GM12878 (cell line): Measurements from ENCODE around the gene ARF3. TPM values are rescaled to one million over a fixed set of nuclear protein-coding genes. Genes with fewer than 3 reads are reported as not detected.

Experiments
- ATF2 ChIP-seq: IDR thresholded peaks from 2 replicates; pipeline ENCODE4 v1.6.1; 2012; ENCODE audit warnings: low read length, inconsistent platforms
- BCL11A ChIP-seq: IDR thresholded peaks from 2 replicates; pipeline ENCODE4 v1.6.1; 2011; ENCODE audit warnings: low read depth, low read length
- CBX5 ChIP-seq: sonication (generic); IDR thresholded peaks from 2 replicates; pipeline ENCODE4 v1.6.1; 2016; ENCODE audit warnings: low read depth, moderate library complexity, mild to moderate bottlenecking, inconsistent platforms
- CHD1 ChIP-seq: IDR thresholded peaks from 2 replicates; pipeline ENCODE4 v1.6.1; 2012; ENCODE audit warnings: low read depth, low read length, improper control_type of control experiment
- E2F4 ChIP-seq: IDR thresholded peaks from 2 replicates; pipeline ENCODE4 v1.6.1; 2012; ENCODE audit warnings: low read depth, low read length, improper control_type of control experiment
- ELK1 ChIP-seq: IDR thresholded peaks from 2 replicates; pipeline ENCODE4 v1.6.1; 2012; ENCODE audit warnings: low read depth, low read length, improper control_type of control experiment
- EP300 ChIP-seq, 2 experiments: fragments of 150-350 bp in 1 of 2; IDR thresholded peaks; 2 replicates each; pipeline ENCODE4 v1.6.1; 2011 to 2012; ENCODE audit warnings: low read depth in 2 of 2, low read length in 2 of 2, borderline replicate concordance in 1 of 2, improper control_type of control experiment in 1 of 2, inconsistent platforms in 1 of 2; ENCODE audit not compliant: control insufficient read depth in 1 of 2
- KDM1A ChIP-seq: fragments of 200-600 bp; sonication (generic); IDR thresholded peaks from 2 replicates; pipeline ENCODE4 v1.6.1; 2016; ENCODE audit warnings: borderline replicate concordance
- MTA2 ChIP-seq: fragments of 450-650 bp; IDR thresholded peaks from 2 replicates; pipeline ENCODE4 v1.6.1; 2016; ENCODE audit warnings: low read depth, mild to moderate bottlenecking, moderate library complexity
- MXI1 ChIP-seq: fragments of 150-350 bp; IDR thresholded peaks from 2 replicates; pipeline ENCODE4 v1.6.1; 2011; ENCODE audit warnings: low read depth, mild to moderate bottlenecking, inconsistent platforms, low read length, improper control_type of control experiment
- MYC ChIP-seq: IDR thresholded peaks from 2 replicates; pipeline ENCODE4 v1.6.1; 2011; ENCODE audit warnings: mild to moderate bottlenecking, low read length, moderate library complexity, inconsistent platforms; ENCODE audit not compliant: insufficient read depth, insufficient replicate concordance, insufficient read length, severe bottlenecking
- NBN ChIP-seq: fragments of 450-650 bp; IDR thresholded peaks from 2 replicates; pipeline ENCODE4 v1.6.1; 2016
- NR2C2 ChIP-seq: IDR thresholded peaks from 2 replicates; pipeline ENCODE4 v1.6.1; 2011; ENCODE audit warnings: borderline replicate concordance, low read depth; ENCODE audit not compliant: control insufficient read depth, insufficient read length
- POLR2AphosphoS5 ChIP-seq: IDR thresholded peaks from 2 replicates; pipeline ENCODE4 v1.6.1; 2011; ENCODE audit warnings: mild to moderate bottlenecking, low read length, inconsistent platforms
- RB1 ChIP-seq: fragments of 450-650 bp; formaldehyde crosslinking; IDR thresholded peaks from 2 replicates; pipeline ENCODE4 v1.6.1; 2017; ENCODE audit warnings: mild to moderate bottlenecking, borderline replicate concordance
- RELB ChIP-seq: fragments of 450-650 bp; IDR thresholded peaks from 2 replicates; pipeline ENCODE4 v1.6.1; 2017; ENCODE audit warnings: low read depth, mild to moderate bottlenecking, moderate library complexity
- SMARCA5 ChIP-seq: fragments of 450-650 bp; IDR thresholded peaks from 2 replicates; pipeline ENCODE4 v1.6.1; 2017; ENCODE audit warnings: mild to moderate bottlenecking
- SPI1 ChIP-seq: IDR thresholded peaks from 2 replicates; pipeline ENCODE4 v1.6.1; 2011; ENCODE audit warnings: low read depth, mild to moderate bottlenecking, low read length, moderate library complexity, borderline replicate concordance; ENCODE audit not compliant: insufficient read depth
- SREBF1 ChIP-seq: IDR thresholded peaks from 2 replicates; pipeline ENCODE4 v1.6.1; 2012; ENCODE audit warnings: mild to moderate bottlenecking, low read length
- TBL1XR1 ChIP-seq: IDR thresholded peaks from 2 replicates; pipeline ENCODE4 v1.6.1; 2012; ENCODE audit warnings: low read depth, low read length, improper control_type of control experiment
- WRNIP1 ChIP-seq: IDR thresholded peaks from 2 replicates; pipeline ENCODE4 v1.6.1; 2011; ENCODE audit warnings: low read depth, low read length, improper control_type of control experiment, borderline replicate concordance
- ZBTB33 ChIP-seq: fragments of 450-650 bp; IDR thresholded peaks from 2 replicates; pipeline ENCODE4 v1.6.1; 2017; ENCODE audit warnings: mild to moderate bottlenecking
- ZNF384 ChIP-seq: IDR thresholded peaks from 2 replicates; pipeline ENCODE4 v1.6.1; 2012; ENCODE audit warnings: low read depth, mild to moderate bottlenecking, low read length, improper control_type of control experiment, borderline replicate concordance
- ZNF622 ChIP-seq: fragments of 450-650 bp; IDR thresholded peaks from 2 replicates; pipeline ENCODE4 v1.6.1; 2017; ENCODE audit warnings: mild to moderate bottlenecking, inconsistent platforms
- polyA plus RNA-seq, 11 experiments: library from polyadenylated mRNA; depleted of rRNA in 4 of 11; unstranded in 6 of 11; stranded (reverse) in 5 of 11; fragments of >200 nt; fragmentation: Nextera tagmentation in 4 of 11; fragmentation: Illumina TruSeq in 1 of 11; extraction: Ambion mirVana in 4 of 11; extraction: Trizol in 1 of 11; gene quantifications; 1 replicate in 1 of 11; 2 replicates in 10 of 11; pipeline versions ENCODE4 v1.2.1 to v1.2.3, GENCODE V29; 2011 to 2016; ENCODE audit warnings: inconsistent platforms in 2 of 11, missing spikeins in 2 of 11, low read depth in 1 of 11
- total RNA-seq, 4 experiments: library from RNA; depleted of rRNA in 3 of 4; stranded (reverse); fragments of >200 nt in 3 of 4; fragmentation: Illumina TruSeq in 1 of 4; extraction: Trizol in 1 of 4; gene quantifications; 2 replicates each; pipeline versions ENCODE4 v1.2.1 to v1.2.3, GENCODE V29; 2013 to 2021

Gene ARF3
- total and polyA plus RNA-seq, 10 of the 15 experiments (the other 5 are each of a cell fraction or from before 2014, with no cell fraction given) = 8.7 to 263 (median 74.4) TPM

- TF ChIP-seq NBN (0 out of 2 replicates have a peak, but pooled peaks have one; percentile 25), MYC (no peak), CHD1 (no peak), SREBF1 (no peak), E2F4 (no peak), SPI1 (no peak), ATF2 (no peak), POLR2AphosphoS5 (no peak), RB1 (no peak), KDM1A (no peak), ZNF622 (no peak), ZBTB33 (no peak), ELK1 (no peak), RELB (no peak), ZNF384 (0 out of 2 replicates have a peak, but pooled peaks have one; percentile 9), WRNIP1 (no peak), MXI1 (no peak), BCL11A (no peak), NR2C2 (no peak), TBL1XR1 (no peak), EP300 (IDR thresholded peaks at IDR 0.05; ENCODE audit: borderline replicate concordance in 1 of 2, control insufficient read depth in 1 of 2, low read depth in 2 of 2, low read length in 2 of 2) (no peak), SMARCA5 (no peak), CBX5 (no peak), MTA2 (no peak)
Measured at GRCh38 chr12:48890657-48891418, 66.4 kb downstream of the ARF3 start (continued).
